Measurements from ENCODE around the gene FABP3. TPM values are rescaled to one million over a fixed set of nuclear protein-coding genes. Genes with fewer than 3 reads are reported as not detected.

FABP3 gene
- total and polyA plus RNA-seq, 2 of the 4 experiments (the other 2 are of a cell fraction): 4.8 to 8.6 TPM

GRCh38 chr1:31362032-31362431 lies 10.8 kb downstream of the FABP3 start:
- Histone ChIP-seq H4K91ac (ENCODE audit: insufficient read depth, low read depth, low read length) (no peak overlapping the region), H3K79me1 (ENCODE audit: low read depth in 1 of 2, low read length in 2 of 2) (no peaks in the 10 kb centered on the region; a peak in 1 of 4 replicates), H3K4ac (ENCODE audit: low read depth, low read length) (no peak overlapping the region), H3K4me3 (ENCODE audit: insufficient read depth, low read depth, low read length) (no peak overlapping the region), H3K4me1 (ENCODE audit: control insufficient read depth, insufficient read depth, low read length) (no peaks in the 10 kb centered on the region), H4K20me1 (ENCODE audit: insufficient read depth, low read length) (no peaks in the 10 kb centered on the region), H3K4me2 (ENCODE audit: low read depth, low read length) (no peak overlapping the region), H3K56ac (ENCODE audit: extremely low read depth, insufficient read depth, low read length) (no peak overlapping the region), H3K27me3 (ENCODE audit: control insufficient read depth, insufficient read depth, low read length) (no peaks in the 10 kb centered on the region), H4K8ac (ENCODE audit: low read depth in 2 of 2, low read length in 2 of 2) (no peak overlapping the region), H3K23ac (ENCODE audit: low read depth, low read length) (no peak overlapping the region), H2AFZ (replicated peaks; ENCODE audit: low read length, poor library complexity) (no peak overlapping the region), H3K14ac (replicated peaks; ENCODE audit: low read depth, low read length) (no peak overlapping the region), H3K27ac (ENCODE audit: insufficient read depth, low read length) (no peak overlapping the region), H2BK5ac (ENCODE audit: low read depth, low read length, poor library complexity, severe bottlenecking) (no peak overlapping the region), H4K5ac (ENCODE audit: low read depth, low read length) (no peak overlapping the region), H2BK15ac (ENCODE audit: low read depth, low read length) (no peak overlapping the region), H3K9me3 (ENCODE audit: control insufficient read depth, insufficient read depth, low read length) (no peaks in the 10 kb centered on the region), H2BK20ac (ENCODE audit: low read depth, low read length) (no peak overlapping the region), H3K9ac (ENCODE audit: low read depth, low read length) (no peak overlapping the region), H2AK9ac (replicated peaks; ENCODE audit: low read depth, low read length, poor library complexity) (no peak overlapping the region), H3K18ac (ENCODE audit: low read depth, low read length) (no peak overlapping the region), H2BK120ac (ENCODE audit: low read depth, low read length) (no peak overlapping the region), H3K36me3 (ENCODE audit: control insufficient read depth, insufficient read depth, low read length) (peaks cover 17% of the 10 kb centered on the region), H2AK5ac (ENCODE audit: low read depth, low read length) (no peak overlapping the region), H3K9me1 (ENCODE audit: insufficient read depth, low read length) (no peaks in the 10 kb centered on the region; the same call in 1 of the 2 replicates)
- in situ Hi-C loops (cut with MboI; ENCODE audit: low sequenced_read_pairs): no loop called here
- ATAC-seq (ENCODE audit: low read depth): no peak
- intact Hi-C loops (cut with micrococcal nuclease): no loop called here
- WGBS, 2 experiments (ENCODE audit: extremely low coverage in 2 of 2, insufficient read length in 1 of 2): no CpG with 5 or more reads among the region's 3 CpGs
- TF ChIP-seq CEBPB (IDR thresholded peaks at IDR 0.05; ENCODE audit: low read depth, low read length) (no peak), MXI1 (IDR thresholded peaks at IDR 0.05; ENCODE audit: borderline replicate concordance, low read depth, low read length) (no peak)
- DNase-seq: no peak
- ChIA-PET CTCF (interaction anchor here (1.1 to 1.5 kb wide), 3 partner anchors 10 to 33 kb away, joined by 3 to 4 read pairs (median 3); partner anchors contain the start of gene FABP3), POLR2A (ENCODE audit: unreplicated experiment) (no interaction called here)
- dilution Hi-C loops (cut with HindIII; ENCODE audit: low sequenced_read_pairs, unreplicated experiment): no loop called here
- no TSS peak for BruUV-seq (replicated peaks)

All from IMR-90 (cell line).